HAP-1 (cell line): ENCODE data around the gene FBXL4.

Experiments used
- DNase-seq, 2 experiments: peaks; one replicate each; pipeline ENCODE4 v3.0.0-alpha.2; 2016 to 2020; ENCODE audit warnings: low spot score in 2 of 2
- H3K27me3 ChIP-seq: fragments of 250-450 bp; sonication (Bioruptor Pico); 2 replicates; pipeline ENCODE4 v1.5.1; 2020; ENCODE audit warnings: low read depth, mild to moderate bottlenecking, moderate library complexity
- H3K36me3 ChIP-seq: fragments of 250-450 bp; sonication (Bioruptor Pico); replicated peaks from 2 replicates; pipeline ENCODE4 v1.5.1; 2020; ENCODE audit warnings: mild to moderate bottlenecking
- H3K4me1 ChIP-seq: fragments of 250-450 bp; sonication (Bioruptor Pico); 2 replicates; pipeline ENCODE4 v1.5.1; 2020; ENCODE audit warnings: mild to moderate bottlenecking
- H3K4me3 ChIP-seq: fragments of 250-450 bp; sonication (Bioruptor Pico); 2 replicates; pipeline ENCODE4 v1.5.1; 2020; ENCODE audit warnings: mild to moderate bottlenecking, moderate library complexity
- H3K9me3 ChIP-seq: fragments of 250-450 bp; sonication (Bioruptor Pico); 2 replicates; pipeline ENCODE4 v1.5.1; 2020; ENCODE audit warnings: mild to moderate bottlenecking, moderate library complexity
- in situ Hi-C: fragments of 300-500 bp; cut with MboI; formaldehyde crosslinking; loops from 3 replicates; pipeline ENCODE4 v1.14.3; 2020; ENCODE audit warnings: low sequenced_read_pairs, inconsistent platforms, mixed read lengths

Gene FBXL4

GRCh38 chr6:98971303-98971702 lies 23.6 kb upstream of the FBXL4 start:
- Histone ChIP-seq H3K4me3 (no peak overlapping the region), H3K27me3 (no peaks in the 10 kb centered on the region), H3K36me3 (no peaks in the 10 kb centered on the region), H3K9me3 (no peaks in the 10 kb centered on the region), H3K4me1 (peaks cover 18% of the 10 kb centered on the region)
- peak; percentile 43 to 74 for DNase-seq
- in situ Hi-C loops, result no loop called here

GRCh38 chr6:98970469-98970868 lies 22.7 kb upstream of the FBXL4 start:
- H3K27me3 ChIP-seq, result no peaks in the 10 kb centered on the region
- in situ Hi-C loops, result no loop called here
- peaks cover 16% of the 10 kb centered on the region for H3K4me1 ChIP-seq
- no peak for DNase-seq
- H3K4me3 ChIP-seq, result no peak overlapping the region
- no peaks in the 10 kb centered on the region for H3K9me3 ChIP-seq
- no peaks in the 10 kb centered on the region for H3K36me3 ChIP-seq

- no peaks in the 10 kb centered on the region for H3K9me3 ChIP-seq
Observed at GRCh38 chr6:98967616-98968015, 19.9 kb upstream of the FBXL4 start.

GRCh38 chr6:98959631-98960030 lies 11.9 kb upstream of the FBXL4 start:
- no peak for DNase-seq
- H3K9me3 ChIP-seq, result no peaks in the 10 kb centered on the region
- no peaks in the 10 kb centered on the region for H3K36me3 ChIP-seq
- H3K4me3 ChIP-seq, result no peak overlapping the region
- in situ Hi-C loops, result no loop called here
- H3K27me3 ChIP-seq, result no peaks in the 10 kb centered on the region
- H3K4me1 ChIP-seq, result no peaks in the 10 kb centered on the region

More at GRCh38 chr6:98967616-98968015, 19.9 kb upstream of the FBXL4 start:
- Histone ChIP-seq H3K27me3 (no peaks in the 10 kb centered on the region), H3K4me3 (no peak overlapping the region), H3K4me1 (peaks cover 16% of the 10 kb centered on the region), H3K36me3 (no peaks in the 10 kb centered on the region)
- no peak for DNase-seq
- in situ Hi-C loops, result no loop called here

- no peak for DNase-seq
- in situ Hi-C loops, result no loop called here
- H3K27me3 ChIP-seq, result no peaks in the 10 kb centered on the region
- no peak overlapping the region for H3K4me3 ChIP-seq
- H3K4me1 ChIP-seq, result no peaks in the 10 kb centered on the region
- no peaks in the 10 kb centered on the region for H3K36me3 ChIP-seq
- H3K9me3 ChIP-seq, result no peaks in the 10 kb centered on the region
Observed at GRCh38 chr6:98958776-98959175, 11.0 kb upstream of the FBXL4 start.

- in situ Hi-C loops, result no loop called here
- H3K36me3 ChIP-seq, result no peaks in the 10 kb centered on the region
- H3K9me3 ChIP-seq, result no peaks in the 10 kb centered on the region
- no peak for DNase-seq
- peaks cover 4% of the 10 kb centered on the region for H3K4me1 ChIP-seq
- H3K4me3 ChIP-seq, result no peak overlapping the region
- no peaks in the 10 kb centered on the region for H3K27me3 ChIP-seq
Observed at GRCh38 chr6:98957450-98957849, 9.7 kb upstream of the FBXL4 start.

GRCh38 chr6:98949589-98949988 lies 1.8 kb upstream of the FBXL4 start:
- Histone ChIP-seq H3K4me3 (no peak overlapping the region), H3K36me3 (no peaks in the 10 kb centered on the region), H3K27me3 (no peaks in the 10 kb centered on the region), H3K4me1 (peaks cover 36% of the 10 kb centered on the region), H3K9me3 (no peaks in the 10 kb centered on the region)
- DNase-seq, result no peak
- in situ Hi-C loops, result no loop called here

GRCh38 chr6:98946879-98947410 lies 801 bp downstream of the FBXL4 start:
- in situ Hi-C loops, result no loop called here
- peak in 1 of 2 experiments; percentile 33 for DNase-seq

GRCh38 chr6:98946266-98946878 lies 1.4 kb downstream of the FBXL4 start:
- no peaks in the 10 kb centered on the region for H3K27me3 ChIP-seq
- H3K36me3 ChIP-seq, result no peaks in the 10 kb centered on the region
- no peak for DNase-seq
- H3K4me1 ChIP-seq, result peaks cover 22% of the 10 kb centered on the region
- peak overlapping the region; percentile 67 for H3K4me3 ChIP-seq
- H3K9me3 ChIP-seq, result no peaks in the 10 kb centered on the region
- in situ Hi-C loops, result no loop called here

More at GRCh38 chr6:98946879-98947410, 801 bp downstream of the FBXL4 start:
- no peaks in the 10 kb centered on the region for H3K9me3 ChIP-seq
- no peaks in the 10 kb centered on the region for H3K36me3 ChIP-seq
- no peaks in the 10 kb centered on the region for H3K27me3 ChIP-seq
- H3K4me1 ChIP-seq, result peaks cover 27% of the 10 kb centered on the region
- peak overlapping the region; percentile 67 for H3K4me3 ChIP-seq

- no peak for DNase-seq
- H3K27me3 ChIP-seq, result no peaks in the 10 kb centered on the region
- H3K4me1 ChIP-seq, result peaks cover 20% of the 10 kb centered on the region
- H3K9me3 ChIP-seq, result no peaks in the 10 kb centered on the region
- no peaks in the 10 kb centered on the region; the same call in 1 of the 2 replicates for H3K36me3 ChIP-seq
- in situ Hi-C loops, result no loop called here
- peak overlapping the region; percentile 67; the same call in 1 of the 2 replicates for H3K4me3 ChIP-seq
Observed at GRCh38 chr6:98945311-98946115, 2.2 kb downstream of the FBXL4 start.

GRCh38 chr6:98944598-98945081 lies 3.1 kb downstream of the FBXL4 start:
- no peak for DNase-seq

GRCh38 chr6:98944168-98944567 lies 3.6 kb downstream of the FBXL4 start:
- in situ Hi-C loops, result no loop called here

More at GRCh38 chr6:98944598-98945081, 3.1 kb downstream of the FBXL4 start:
- in situ Hi-C loops, result no loop called here
- Histone ChIP-seq H3K36me3 (no peaks in the 10 kb centered on the region; the same call in 1 of the 2 replicates), H3K9me3 (no peaks in the 10 kb centered on the region), H3K27me3 (no peaks in the 10 kb centered on the region), H3K4me1 (peaks cover 20% of the 10 kb centered on the region), H3K4me3 (no peak overlapping the region)

GRCh38 chr6:98942263-98942803 lies 5.4 kb downstream of the FBXL4 start:
- Histone ChIP-seq H3K4me3 (no peak overlapping the region), H3K4me1 (peaks cover 15% of the 10 kb centered on the region), H3K9me3 (no peaks in the 10 kb centered on the region), H3K27me3 (no peaks in the 10 kb centered on the region), H3K36me3 (no peaks in the 10 kb centered on the region; the same call in 1 of the 2 replicates)
- in situ Hi-C loops, result no loop called here
- DNase-seq, result no peak

More at GRCh38 chr6:98944168-98944567, 3.6 kb downstream of the FBXL4 start:
- Histone ChIP-seq H3K36me3 (no peaks in the 10 kb centered on the region; the same call in 1 of the 2 replicates), H3K4me1 (peaks cover 20% of the 10 kb centered on the region), H3K9me3 (no peaks in the 10 kb centered on the region), H3K4me3 (no peak overlapping the region), H3K27me3 (no peaks in the 10 kb centered on the region)
- DNase-seq, result no peak
